GM12878 (cell line): Measurements from ENCODE around the gene MAML3.

Experiments used
- CBX5 ChIP-seq: sonication (generic); IDR thresholded peaks from 2 replicates; pipeline ENCODE4 v1.6.1; 2016; ENCODE audit warnings: low read depth, moderate library complexity, mild to moderate bottlenecking, inconsistent platforms
- ETV6 ChIP-seq, 2 experiments: fragments of 450-650 bp in 1 of 2; IDR thresholded peaks in 1 of 2; conservative IDR thresholded peaks in 1 of 2; 2 replicates each; pipeline ENCODE4 v1.6.1; 2014; ENCODE audit warnings: antibody characterized with exemption in 1 of 2, borderline replicate concordance in 1 of 2, low read depth in 1 of 2, mild to moderate bottlenecking in 1 of 2, moderate library complexity in 1 of 2
- FOS ChIP-seq: IDR thresholded peaks from 3 replicates; pipeline ENCODE4 v1.6.1; 2011; ENCODE audit warnings: borderline replicate concordance; ENCODE audit not compliant: insufficient read length; ENCODE audit errors: extremely low read depth
- FOXK2 ChIP-seq: fragments of 450-650 bp; IDR thresholded peaks from 2 replicates; pipeline ENCODE4 v1.6.1; 2017; ENCODE audit warnings: mild to moderate bottlenecking, moderate library complexity
- GATAD2B ChIP-seq: fragments of 450-650 bp; conservative IDR thresholded peaks from 2 replicates; pipeline ENCODE4 v1.6.1; 2017; ENCODE audit warnings: low read depth, mild to moderate bottlenecking, moderate library complexity
- KDM1A ChIP-seq: fragments of 200-600 bp; sonication (generic); IDR thresholded peaks from 2 replicates; pipeline ENCODE4 v1.6.1; 2016; ENCODE audit warnings: borderline replicate concordance
- MTA2 ChIP-seq: fragments of 450-650 bp; IDR thresholded peaks from 2 replicates; pipeline ENCODE4 v1.6.1; 2016; ENCODE audit warnings: low read depth, mild to moderate bottlenecking, moderate library complexity
- NRF1 ChIP-seq: conservative IDR thresholded peaks from 2 replicates; pipeline ENCODE4 v1.6.1; 2011; ENCODE audit warnings: mild to moderate bottlenecking, low read depth, low read length, improper control_type of control experiment
- RFX5 ChIP-seq: IDR thresholded peaks from 2 replicates; pipeline ENCODE4 v1.6.1; 2011; ENCODE audit warnings: low read depth, low read length, improper control_type of control experiment
- TAF1 ChIP-seq: IDR thresholded peaks from 2 replicates; pipeline ENCODE4 v1.6.1; 2011; ENCODE audit warnings: mild to moderate bottlenecking, low read depth, low read length, borderline replicate concordance
- TF ChIP-seq, protein P1 (sequence below), 3 experiments: IDR thresholded peaks in 2 of 3; conservative IDR thresholded peaks in 1 of 3; 2 replicates each; pipeline ENCODE4 v1.5.1; 2011; ENCODE audit warnings: low read depth in 3 of 3, low read length in 3 of 3, mild to moderate bottlenecking in 3 of 3, control low read depth in 2 of 3, moderate library complexity in 2 of 3, inconsistent platforms in 1 of 3, mixed read lengths in 1 of 3; ENCODE audit not compliant: control insufficient read depth in 2 of 3, insufficient read depth in 1 of 3; ENCODE audit errors: extremely low read depth in 1 of 3
- TF ChIP-seq, protein P2 (sequence below): IDR thresholded peaks from 2 replicates; pipeline ENCODE4 v1.6.1; 2012; ENCODE audit warnings: low read depth, low read length, improper control_type of control experiment
- TF ChIP-seq, protein P3 (sequence below): fragments of 450-650 bp; IDR thresholded peaks from 2 replicates; pipeline ENCODE4 v1.6.1; 2016; ENCODE audit warnings: mild to moderate bottlenecking

DNA sequence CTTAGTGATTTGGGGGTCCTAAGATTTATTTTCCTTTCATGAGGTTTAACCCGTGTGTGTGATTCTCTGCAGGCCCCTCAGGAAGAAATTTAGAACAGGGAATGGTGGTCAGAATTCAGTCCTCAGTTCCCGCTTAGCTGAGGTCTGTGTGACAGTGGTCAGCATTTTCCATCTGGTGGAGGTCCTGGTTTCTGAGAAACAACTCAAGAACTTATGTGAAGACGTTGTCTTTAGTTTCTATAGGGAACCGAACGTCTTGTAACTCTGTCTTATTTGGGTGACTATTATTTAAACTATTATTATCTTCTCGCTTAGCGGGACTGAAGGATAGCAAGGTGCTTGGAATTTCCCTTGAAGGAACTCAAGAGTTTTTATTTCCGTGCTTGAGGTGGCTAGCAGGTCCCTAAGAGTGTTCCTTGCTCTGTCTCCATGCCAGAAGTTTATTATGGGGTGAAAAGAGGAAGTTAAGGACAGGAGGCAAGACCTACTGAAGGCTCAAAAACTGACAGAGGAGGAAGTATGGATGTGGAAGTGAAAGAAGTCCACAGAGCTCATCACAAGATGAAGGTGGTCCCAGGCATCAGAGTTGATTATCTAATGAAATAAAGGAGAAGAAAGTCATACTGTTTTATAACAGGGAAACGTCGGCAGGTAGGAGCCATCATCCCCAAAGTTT, 479.0 kb downstream of the MAML3 start:
- TF ChIP-seq KDM1A: no peak
- TF ChIP-seq ETV6 (conservative IDR thresholded peaks at IDR 0.05 in 1 of 2, IDR thresholded peaks at IDR 0.05 in 1 of 2; ENCODE audit: borderline replicate concordance in 1 of 2, low read depth in 1 of 2): no peak
- TF ChIP-seq RFX5: no peak
- TF ChIP-seq NRF1: no peak
- TF ChIP-seq MTA2: no peak
- no peak for TF ChIP-seq TAF1
- TF ChIP-seq, protein P1, sequence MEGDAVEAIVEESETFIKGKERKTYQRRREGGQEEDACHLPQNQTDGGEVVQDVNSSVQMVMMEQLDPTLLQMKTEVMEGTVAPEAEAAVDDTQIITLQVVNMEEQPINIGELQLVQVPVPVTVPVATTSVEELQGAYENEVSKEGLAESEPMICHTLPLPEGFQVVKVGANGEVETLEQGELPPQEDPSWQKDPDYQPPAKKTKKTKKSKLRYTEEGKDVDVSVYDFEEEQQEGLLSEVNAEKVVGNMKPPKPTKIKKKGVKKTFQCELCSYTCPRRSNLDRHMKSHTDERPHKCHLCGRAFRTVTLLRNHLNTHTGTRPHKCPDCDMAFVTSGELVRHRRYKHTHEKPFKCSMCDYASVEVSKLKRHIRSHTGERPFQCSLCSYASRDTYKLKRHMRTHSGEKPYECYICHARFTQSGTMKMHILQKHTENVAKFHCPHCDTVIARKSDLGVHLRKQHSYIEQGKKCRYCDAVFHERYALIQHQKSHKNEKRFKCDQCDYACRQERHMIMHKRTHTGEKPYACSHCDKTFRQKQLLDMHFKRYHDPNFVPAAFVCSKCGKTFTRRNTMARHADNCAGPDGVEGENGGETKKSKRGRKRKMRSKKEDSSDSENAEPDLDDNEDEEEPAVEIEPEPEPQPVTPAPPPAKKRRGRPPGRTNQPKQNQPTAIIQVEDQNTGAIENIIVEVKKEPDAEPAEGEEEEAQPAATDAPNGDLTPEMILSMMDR (IDR thresholded peaks at IDR 0.05 in 2 of 3, conservative IDR thresholded peaks at IDR 0.05 in 1 of 3; ENCODE audit: control insufficient read depth in 2 of 3, extremely low read depth in 1 of 3, insufficient read depth in 1 of 3, low read depth in 3 of 3, low read length in 3 of 3): no peak
- TF ChIP-seq FOXK2: no peak
- TF ChIP-seq, protein P2, sequence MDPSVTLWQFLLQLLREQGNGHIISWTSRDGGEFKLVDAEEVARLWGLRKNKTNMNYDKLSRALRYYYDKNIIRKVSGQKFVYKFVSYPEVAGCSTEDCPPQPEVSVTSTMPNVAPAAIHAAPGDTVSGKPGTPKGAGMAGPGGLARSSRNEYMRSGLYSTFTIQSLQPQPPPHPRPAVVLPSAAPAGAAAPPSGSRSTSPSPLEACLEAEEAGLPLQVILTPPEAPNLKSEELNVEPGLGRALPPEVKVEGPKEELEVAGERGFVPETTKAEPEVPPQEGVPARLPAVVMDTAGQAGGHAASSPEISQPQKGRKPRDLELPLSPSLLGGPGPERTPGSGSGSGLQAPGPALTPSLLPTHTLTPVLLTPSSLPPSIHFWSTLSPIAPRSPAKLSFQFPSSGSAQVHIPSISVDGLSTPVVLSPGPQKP: no peak
- no peak for TF ChIP-seq FOS
- TF ChIP-seq, protein P3, sequence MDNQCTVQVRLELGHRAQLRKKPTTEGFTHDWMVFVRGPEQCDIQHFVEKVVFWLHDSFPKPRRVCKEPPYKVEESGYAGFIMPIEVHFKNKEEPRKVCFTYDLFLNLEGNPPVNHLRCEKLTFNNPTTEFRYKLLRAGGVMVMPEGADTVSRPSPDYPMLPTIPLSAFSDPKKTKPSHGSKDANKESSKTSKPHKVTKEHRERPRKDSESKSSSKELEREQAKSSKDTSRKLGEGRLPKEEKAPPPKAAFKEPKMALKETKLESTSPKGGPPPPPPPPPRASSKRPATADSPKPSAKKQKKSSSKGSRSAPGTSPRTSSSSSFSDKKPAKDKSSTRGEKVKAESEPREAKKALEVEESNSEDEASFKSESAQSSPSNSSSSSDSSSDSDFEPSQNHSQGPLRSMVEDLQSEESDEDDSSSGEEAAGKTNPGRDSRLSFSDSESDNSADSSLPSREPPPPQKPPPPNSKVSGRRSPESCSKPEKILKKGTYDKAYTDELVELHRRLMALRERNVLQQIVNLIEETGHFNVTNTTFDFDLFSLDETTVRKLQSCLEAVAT: no peak
- TF ChIP-seq CBX5: no peak
- TF ChIP-seq GATAD2B: no peak
